Astrocyte (in vitro differentiated cells and primary cell): ENCODE data around the gene HRC. TPM values are rescaled to one million over a fixed set of nuclear protein-coding genes. Genes with fewer than 3 reads are reported as not detected.
A peak's percentile ranks its signal among the peaks of the same experiment; 100 is the strongest.

Source experiments
- DNase-seq: peaks from one replicate; pipeline ENCODE4 v3.0.0-alpha.2; 2010; ENCODE audit warnings: low read depth
- FAIRE-seq: peaks from 2 replicates; lab custom pipeline; 2011; peaks lifted over from hg19 to GRCh38; lab: Jason Lieb, UNC
- H2AFZ ChIP-seq: 2 replicates; pipeline ENCODE4 v1.6.0; 2012; ENCODE audit warnings: low read depth, low read length, inconsistent platforms
- H3K27ac ChIP-seq: 2 replicates; pipeline ENCODE4 v1.5.1; 2011; ENCODE audit warnings: low read depth, low read length, inconsistent platforms
- H3K27me3 ChIP-seq: 2 replicates; pipeline ENCODE4 v1.6.0; 2011; ENCODE audit warnings: low read length, inconsistent platforms; ENCODE audit not compliant: insufficient read depth
- H3K36me3 ChIP-seq: 2 replicates; pipeline ENCODE4 v1.5.1; 2011; ENCODE audit warnings: low read length, inconsistent platforms; ENCODE audit not compliant: insufficient read depth
- H3K4me1 ChIP-seq: 2 replicates; pipeline ENCODE4 v1.5.1; 2011; ENCODE audit warnings: low read length, inconsistent platforms; ENCODE audit not compliant: insufficient read depth
- H3K4me2 ChIP-seq: 2 replicates; pipeline ENCODE4 v1.6.0; 2012; ENCODE audit warnings: low read length, inconsistent platforms
- H3K4me3 ChIP-seq: 2 replicates; pipeline ENCODE4 v1.5.1; 2011; ENCODE audit warnings: low read depth, mild to moderate bottlenecking, low read length, inconsistent platforms; ENCODE audit not compliant: insufficient read depth
- H3K79me2 ChIP-seq: 2 replicates; pipeline ENCODE4 v1.6.0; 2012; ENCODE audit warnings: mild to moderate bottlenecking, low read length, inconsistent platforms; ENCODE audit not compliant: insufficient read depth
- H3K9ac ChIP-seq: 2 replicates; pipeline ENCODE4 v1.6.0; 2012; ENCODE audit warnings: mild to moderate bottlenecking, low read length, inconsistent platforms
- H3K9me3 ChIP-seq: 2 replicates; pipeline ENCODE4 v1.5.1; 2012; ENCODE audit warnings: low read depth, mild to moderate bottlenecking, low read length, inconsistent platforms; ENCODE audit not compliant: insufficient read depth
- H4K20me1 ChIP-seq: 2 replicates; pipeline ENCODE4 v1.6.0; 2012; ENCODE audit warnings: low read length, inconsistent platforms; ENCODE audit not compliant: insufficient read depth
- H3K27ac Mint-ChIP-seq: one replicate; pipeline ENCODE4 v1.8.0; 2021; ENCODE audit warnings: mild to moderate bottlenecking, mixed read lengths; ENCODE audit not compliant: unreplicated experiment
- H3K27me3 Mint-ChIP-seq: one replicate; pipeline ENCODE4 v1.8.0; 2021; ENCODE audit warnings: low read depth, mixed read lengths; ENCODE audit not compliant: unreplicated experiment
- H3K36me3 Mint-ChIP-seq: one replicate; pipeline ENCODE4 v1.8.0; 2021; ENCODE audit warnings: low read depth, mixed read lengths; ENCODE audit not compliant: unreplicated experiment
- H3K4me1 Mint-ChIP-seq: one replicate; pipeline ENCODE4 v1.8.0; 2021; ENCODE audit warnings: low read depth, mixed read lengths; ENCODE audit not compliant: unreplicated experiment
- H3K4me3 Mint-ChIP-seq: one replicate; pipeline ENCODE4 v1.8.0; 2021; ENCODE audit warnings: mild to moderate bottlenecking, moderate library complexity, mixed read lengths; ENCODE audit not compliant: unreplicated experiment
- H3K9me3 Mint-ChIP-seq: one replicate; pipeline ENCODE4 v1.8.0; 2021; ENCODE audit warnings: mild to moderate bottlenecking, mixed read lengths; ENCODE audit not compliant: unreplicated experiment
- EZH2 ChIP-seq: IDR thresholded peaks from 2 replicates; pipeline ENCODE4 v1.6.1; 2012; ENCODE audit warnings: mild to moderate bottlenecking, low read length, inconsistent platforms; ENCODE audit not compliant: insufficient read depth
- total RNA-seq: library from RNA; stranded (reverse); gene quantifications from 2 replicates; pipeline ENCODE4 v1.2.1, GENCODE V29; 2021
- TF ChIP-seq, protein P1 (sequence below): IDR thresholded peaks from 2 replicates; pipeline ENCODE4 v1.5.1; 2011; ENCODE audit warnings: low read depth, mild to moderate bottlenecking, inconsistent platforms, low read length, moderate library complexity; ENCODE audit not compliant: insufficient read depth

HRC gene
- total RNA-seq, 1 donor from 2014 or later: not detected

DNA sequence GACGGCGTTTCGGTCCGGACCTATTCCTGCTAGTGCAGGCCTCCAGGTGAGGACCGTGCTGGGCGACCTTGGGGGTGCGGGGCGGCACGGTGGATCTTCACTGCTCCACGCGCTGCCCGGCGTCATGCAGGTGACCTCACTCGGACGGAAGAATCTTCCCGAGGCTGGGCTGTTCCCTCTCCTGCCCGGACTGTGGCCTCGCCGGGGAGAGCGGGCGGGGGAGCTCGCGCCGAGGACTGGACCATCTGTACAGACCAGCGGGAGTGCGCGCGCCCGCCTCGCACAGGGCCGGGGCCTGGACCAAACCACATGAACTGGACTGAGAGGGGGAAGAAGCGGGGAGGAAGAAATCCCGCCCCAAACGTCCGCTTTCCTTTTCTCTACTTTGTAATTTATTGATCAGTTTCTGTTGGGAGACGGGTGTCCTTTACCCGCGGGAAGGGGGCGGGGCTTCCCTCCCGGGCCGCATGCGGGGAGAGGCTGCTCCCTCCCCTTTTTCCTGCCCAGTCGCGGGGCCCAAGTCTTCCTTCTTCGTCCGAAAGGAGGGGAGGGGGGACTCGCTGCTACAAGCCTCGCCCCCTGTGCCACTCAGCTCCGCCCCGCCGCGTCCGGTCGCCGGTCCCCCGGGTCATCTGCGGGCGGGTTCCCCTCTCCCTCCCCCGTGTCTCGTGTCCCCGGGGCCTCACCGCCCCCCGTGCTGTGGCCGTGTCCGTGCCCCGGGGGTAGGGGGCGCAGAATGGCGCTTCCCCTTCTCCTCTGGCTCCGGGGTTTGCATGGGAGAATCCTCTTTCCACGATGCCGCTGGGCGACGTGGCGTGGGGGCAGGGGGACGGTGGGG, 4.9 kb downstream of the HRC start:
- H3K4me3 Mint-ChIP-seq: peak overlapping the region; percentile 85
- DNase-seq: peak; percentile 62
- H4K20me1 ChIP-seq: no peaks in the 10 kb centered on the region
- H3K4me1 Mint-ChIP-seq: no peaks in the 10 kb centered on the region
- peaks cover 8% of the 10 kb centered on the region for H3K4me1 ChIP-seq
- H3K9ac ChIP-seq: peak overlapping the region; percentile 84
- H3K79me2 ChIP-seq: no peaks in the 10 kb centered on the region
- H3K36me3 Mint-ChIP-seq: peaks cover 9% of the 10 kb centered on the region
- no peak for FAIRE-seq
- H3K4me3 ChIP-seq: peak overlapping the region; percentile 83
- H3K27ac ChIP-seq: peak overlapping the region; percentile 43
- peaks cover 19% of the 10 kb centered on the region for H3K9me3 Mint-ChIP-seq
- peak overlapping the region; percentile 66 for H3K27ac Mint-ChIP-seq
- peak overlapping the region; percentile 97 for H3K4me2 ChIP-seq
- no peak for TF ChIP-seq EZH2
- TF ChIP-seq, protein P1, sequence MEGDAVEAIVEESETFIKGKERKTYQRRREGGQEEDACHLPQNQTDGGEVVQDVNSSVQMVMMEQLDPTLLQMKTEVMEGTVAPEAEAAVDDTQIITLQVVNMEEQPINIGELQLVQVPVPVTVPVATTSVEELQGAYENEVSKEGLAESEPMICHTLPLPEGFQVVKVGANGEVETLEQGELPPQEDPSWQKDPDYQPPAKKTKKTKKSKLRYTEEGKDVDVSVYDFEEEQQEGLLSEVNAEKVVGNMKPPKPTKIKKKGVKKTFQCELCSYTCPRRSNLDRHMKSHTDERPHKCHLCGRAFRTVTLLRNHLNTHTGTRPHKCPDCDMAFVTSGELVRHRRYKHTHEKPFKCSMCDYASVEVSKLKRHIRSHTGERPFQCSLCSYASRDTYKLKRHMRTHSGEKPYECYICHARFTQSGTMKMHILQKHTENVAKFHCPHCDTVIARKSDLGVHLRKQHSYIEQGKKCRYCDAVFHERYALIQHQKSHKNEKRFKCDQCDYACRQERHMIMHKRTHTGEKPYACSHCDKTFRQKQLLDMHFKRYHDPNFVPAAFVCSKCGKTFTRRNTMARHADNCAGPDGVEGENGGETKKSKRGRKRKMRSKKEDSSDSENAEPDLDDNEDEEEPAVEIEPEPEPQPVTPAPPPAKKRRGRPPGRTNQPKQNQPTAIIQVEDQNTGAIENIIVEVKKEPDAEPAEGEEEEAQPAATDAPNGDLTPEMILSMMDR: no peak
- no peaks in the 10 kb centered on the region for H3K9me3 ChIP-seq
- H2AFZ ChIP-seq: peak overlapping the region; percentile 87
- peaks cover 29% of the 10 kb centered on the region for H3K27me3 Mint-ChIP-seq
- H3K27me3 ChIP-seq: no peaks in the 10 kb centered on the region
- H3K36me3 ChIP-seq: no peaks in the 10 kb centered on the region

- Histone ChIP-seq H3K9me3 (no peaks in the 10 kb centered on the region), H4K20me1 (no peaks in the 10 kb centered on the region), H3K27me3 (no peaks in the 10 kb centered on the region), H3K9ac (peak overlapping the region; percentile 84), H3K27ac (peak overlapping the region; percentile 43), H3K4me1 (peaks cover 8% of the 10 kb centered on the region), H3K36me3 (no peaks in the 10 kb centered on the region), H3K79me2 (no peaks in the 10 kb centered on the region), H2AFZ (peak overlapping the region; percentile 87), H3K4me2 (peak overlapping the region; percentile 97), H3K4me3 (peak overlapping the region; percentile 83)
- no peak for TF ChIP-seq EZH2
- TF ChIP-seq, protein P1: no peak
- peaks cover 26% of the 10 kb centered on the region for H3K27me3 Mint-ChIP-seq
- H3K4me1 Mint-ChIP-seq: no peaks in the 10 kb centered on the region
- H3K27ac Mint-ChIP-seq: peak overlapping the region; percentile 41
- FAIRE-seq (no peak), DNase-seq (peak; percentile 77)
- peak overlapping the region; percentile 85 for H3K4me3 Mint-ChIP-seq
- H3K36me3 Mint-ChIP-seq: peaks cover 8% of the 10 kb centered on the region
- peaks cover 16% of the 10 kb centered on the region for H3K9me3 Mint-ChIP-seq
Measured at GRCh38 chr19:49149652-49150105, 5.5 kb downstream of the HRC start.
